Stimulated activated memory B cell treated with anti-CD40 and anti-IgM and Interleukin-4, amounts not matched to agents 10 μg/mL and 1 μg/mL and 100 μg/mL, for 72 hours (primary cell): ENCODE measurements around the gene PEA15.
A peak's percentile ranks its signal among the peaks of the same experiment; 100 is the strongest.

Experiments used
- ATAC-seq: fragments of 150-1000 bp; cut with Tn5 transposase; 2 replicates; pipeline ENCODE4 v1.10.0; 2021
- H3K27ac Mint-ChIP-seq: one replicate; pipeline ENCODE4 v1.8.0; 2022; ENCODE audit warnings: mild to moderate bottlenecking, mixed read lengths
- H3K27me3 Mint-ChIP-seq: one replicate; pipeline ENCODE4 v1.8.0; 2022; ENCODE audit warnings: mixed read lengths
- H3K36me3 Mint-ChIP-seq: one replicate; pipeline ENCODE4 v1.8.0; 2022; ENCODE audit warnings: mixed read lengths
- H3K4me1 Mint-ChIP-seq: one replicate; pipeline ENCODE4 v1.8.0; 2022; ENCODE audit warnings: mixed read lengths
- H3K4me3 Mint-ChIP-seq: one replicate; pipeline ENCODE4 v1.8.0; 2022; ENCODE audit warnings: mild to moderate bottlenecking, moderate library complexity, mixed read lengths
- H3K9me3 Mint-ChIP-seq: one replicate; pipeline ENCODE4 v1.8.0; 2022; ENCODE audit warnings: mixed read lengths

Gene PEA15

DNA sequence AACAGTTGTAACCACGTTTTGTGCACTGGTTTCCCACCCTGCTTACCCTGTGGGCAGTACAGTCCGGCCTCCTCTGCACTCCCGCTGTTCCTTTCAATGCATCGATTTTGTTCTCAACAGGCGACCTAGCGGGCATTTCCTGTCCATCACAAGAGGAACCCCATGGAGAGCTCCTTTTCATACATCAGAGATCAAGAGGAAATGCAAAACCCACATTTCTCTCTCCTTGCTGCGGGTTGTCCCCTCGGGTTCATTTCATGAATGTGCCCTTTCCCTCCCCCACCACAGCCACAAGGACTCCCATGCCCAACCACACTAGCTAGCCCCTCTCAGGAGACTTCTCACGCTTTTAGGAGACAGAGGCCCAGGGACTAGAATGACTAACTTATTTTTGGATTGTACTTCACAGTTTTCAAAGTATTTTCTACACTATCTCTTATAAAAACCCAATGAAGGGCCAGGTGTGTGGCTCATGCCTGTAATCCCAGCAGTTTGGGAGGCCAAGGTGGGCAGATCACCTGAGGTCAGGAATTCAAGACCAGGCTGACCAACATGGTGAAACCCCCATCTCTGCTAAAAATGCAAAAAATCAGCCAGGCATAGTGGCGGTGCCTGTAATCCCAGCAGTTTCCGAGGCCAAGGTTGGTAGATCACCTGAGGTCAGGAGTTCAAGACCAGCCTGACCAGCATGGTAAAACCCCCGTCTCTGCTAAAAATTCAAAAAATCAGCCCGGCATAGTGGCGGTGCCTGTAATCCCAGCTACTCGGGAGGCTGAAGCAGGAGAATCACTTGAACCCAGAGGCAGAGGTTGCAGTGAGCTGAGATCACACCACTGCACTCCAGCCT, 35.4 kb upstream of the PEA15 start:
- H3K9me3 Mint-ChIP-seq, result no peaks in the 10 kb centered on the region
- peak overlapping the region; percentile 13 for H3K4me3 Mint-ChIP-seq
- no peaks in the 10 kb centered on the region for H3K36me3 Mint-ChIP-seq
- peak; percentile 88 for ATAC-seq
- H3K4me1 Mint-ChIP-seq, result peaks cover 36% of the 10 kb centered on the region
- H3K27ac Mint-ChIP-seq, result peak overlapping the region; percentile 83
- peaks cover 31% of the 10 kb centered on the region for H3K27me3 Mint-ChIP-seq

DNA sequence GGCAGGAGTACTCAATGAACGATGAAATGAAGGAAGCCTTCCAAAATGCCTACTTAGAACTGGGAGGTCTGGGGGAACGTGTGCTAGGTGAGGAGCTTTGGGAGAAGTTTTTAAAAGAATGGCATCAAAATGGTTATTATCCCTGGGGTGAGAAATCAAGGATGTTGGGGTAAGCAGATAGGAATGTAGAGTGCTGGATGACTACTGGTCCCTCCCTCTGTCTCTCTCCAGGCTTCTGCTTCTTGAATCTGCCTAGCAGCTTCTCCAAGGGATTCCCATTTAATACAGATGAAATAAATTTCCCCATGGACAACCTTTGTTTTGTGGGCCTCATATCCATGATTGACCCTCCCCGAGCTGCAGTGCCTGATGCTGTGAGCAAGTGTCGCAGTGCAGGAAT, 33.8 kb upstream of the PEA15 start:
- Mint-ChIP-seq H3K4me3 (no peak overlapping the region), H3K9me3 (no peaks in the 10 kb centered on the region), H3K36me3 (no peaks in the 10 kb centered on the region), H3K27ac (peak overlapping the region; percentile 31), H3K4me1 (peaks cover 32% of the 10 kb centered on the region), H3K27me3 (peaks cover 32% of the 10 kb centered on the region)
- no peak for ATAC-seq

DNA sequence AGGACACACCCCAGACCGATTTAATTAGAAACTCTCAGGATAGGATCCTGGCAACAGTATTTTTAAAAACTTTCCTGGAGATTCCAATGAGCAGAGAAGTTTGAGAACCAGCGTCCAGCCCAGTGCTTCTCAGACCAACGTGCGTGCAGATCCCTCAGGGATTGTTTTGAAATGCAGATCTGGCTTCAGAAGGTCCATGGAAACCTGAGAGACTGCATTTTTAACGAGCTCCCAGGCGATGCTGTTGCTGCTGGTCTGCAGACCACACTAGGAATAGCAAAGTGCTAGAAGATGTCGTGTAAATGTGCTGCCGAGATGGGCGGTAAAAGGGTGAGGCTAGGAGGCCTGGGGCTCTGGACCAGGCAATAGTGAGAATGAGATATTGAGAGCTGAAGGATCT, 33.2 kb upstream of the PEA15 start:
- Mint-ChIP-seq H3K36me3 (no peaks in the 10 kb centered on the region), H3K4me1 (peaks cover 27% of the 10 kb centered on the region), H3K27me3 (peaks cover 32% of the 10 kb centered on the region), H3K9me3 (no peaks in the 10 kb centered on the region), H3K4me3 (no peak overlapping the region), H3K27ac (no peak overlapping the region)
- no peak for ATAC-seq

GRCh38 chr1:160177231-160177630, 28.0 kb upstream of the PEA15 start:
- ATAC-seq, result no peak

DNA sequence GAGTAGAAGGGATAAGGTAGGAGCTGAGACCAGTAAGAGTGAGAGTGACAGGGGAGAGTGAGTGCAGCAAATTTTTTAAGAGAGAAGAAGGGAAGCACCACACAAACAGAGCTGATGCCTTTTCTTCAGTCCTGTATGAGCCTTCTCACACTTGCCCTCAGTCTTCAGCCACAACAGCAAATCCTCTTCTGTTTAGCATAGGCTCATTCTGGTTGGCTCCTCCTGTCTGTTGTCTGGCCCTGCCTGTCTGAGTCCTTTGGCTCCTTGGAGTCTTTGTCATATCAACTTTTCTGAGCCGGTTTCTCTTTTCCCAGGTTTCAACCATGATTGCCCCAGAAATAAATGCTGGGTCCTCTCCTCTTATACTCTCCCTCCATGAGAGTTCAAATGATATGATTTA, 27.5 kb upstream of the PEA15 start:
- Mint-ChIP-seq H3K4me3 (no peak overlapping the region), H3K27ac (peak overlapping the region; percentile 1), H3K4me1 (no peaks in the 10 kb centered on the region), H3K27me3 (peaks cover 41% of the 10 kb centered on the region), H3K36me3 (no peaks in the 10 kb centered on the region), H3K9me3 (no peaks in the 10 kb centered on the region)
- no peak for ATAC-seq

More at GRCh38 chr1:160177231-160177630, 28.0 kb upstream of the PEA15 start:
- Mint-ChIP-seq H3K36me3 (no peaks in the 10 kb centered on the region), H3K27ac (peak overlapping the region; percentile 1), H3K9me3 (no peaks in the 10 kb centered on the region), H3K27me3 (peaks cover 45% of the 10 kb centered on the region), H3K4me3 (no peak overlapping the region), H3K4me1 (no peaks in the 10 kb centered on the region)

DNA sequence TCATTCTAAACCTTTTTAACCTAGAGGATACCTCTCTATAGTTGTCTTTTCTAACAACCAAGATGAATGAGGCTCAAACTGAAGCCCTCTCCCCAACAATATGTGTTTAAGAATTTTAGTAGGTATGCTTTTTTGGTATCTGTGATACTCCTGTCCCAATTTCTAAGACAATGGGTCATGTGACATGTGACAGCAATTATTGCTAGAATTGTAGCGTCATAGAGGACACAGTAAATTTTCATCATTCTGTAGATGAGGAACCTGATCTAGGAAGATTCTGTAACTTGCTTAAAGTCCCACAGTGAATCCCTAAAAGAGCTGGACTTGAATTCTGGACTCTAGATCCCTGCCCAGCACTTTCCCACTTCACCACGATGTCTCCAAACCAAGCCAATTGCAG, 26.5 kb upstream of the PEA15 start:
- Mint-ChIP-seq H3K4me3 (no peak overlapping the region), H3K27me3 (peaks cover 32% of the 10 kb centered on the region), H3K27ac (no peak overlapping the region), H3K4me1 (no peaks in the 10 kb centered on the region), H3K36me3 (no peaks in the 10 kb centered on the region), H3K9me3 (no peaks in the 10 kb centered on the region)
- no peak for ATAC-seq

- H3K27ac Mint-ChIP-seq, result no peak overlapping the region
- H3K4me1 Mint-ChIP-seq, result no peaks in the 10 kb centered on the region
- no peaks in the 10 kb centered on the region for H3K9me3 Mint-ChIP-seq
- H3K4me3 Mint-ChIP-seq, result no peak overlapping the region
- no peaks in the 10 kb centered on the region for H3K36me3 Mint-ChIP-seq
- H3K27me3 Mint-ChIP-seq, result peaks cover 26% of the 10 kb centered on the region
- no peak for ATAC-seq
These were observed 25.8 kb upstream of the PEA15 start for GRCh38 chr1:160179336-160179735.

DNA sequence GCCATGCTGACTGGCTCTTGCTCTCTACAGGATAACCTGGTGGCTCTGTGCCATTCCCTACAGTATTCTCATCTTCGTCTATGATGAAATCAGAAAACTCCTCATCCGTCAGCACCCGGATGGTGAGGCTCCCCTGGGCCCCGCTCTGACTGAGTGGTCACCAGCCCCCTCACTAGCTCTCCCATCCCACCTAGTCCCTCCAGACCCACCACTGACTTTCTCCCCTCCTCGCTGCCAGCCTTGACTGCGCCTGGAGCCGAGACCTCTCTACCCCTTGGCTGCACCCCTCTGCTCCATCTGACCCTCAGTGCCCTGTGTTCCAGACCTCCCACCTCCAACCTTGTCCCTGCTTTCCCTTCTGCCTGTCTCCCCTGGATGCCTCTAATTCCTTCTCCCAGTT, 18.9 kb upstream of the PEA15 start:
- Mint-ChIP-seq H3K27ac (no peak overlapping the region), H3K4me1 (no peaks in the 10 kb centered on the region), H3K4me3 (no peak overlapping the region), H3K9me3 (no peaks in the 10 kb centered on the region), H3K36me3 (no peaks in the 10 kb centered on the region), H3K27me3 (peaks cover 20% of the 10 kb centered on the region)
- ATAC-seq, result no peak

GRCh38 chr1:160186729-160187128, 18.5 kb upstream of the PEA15 start:
- H3K27me3 Mint-ChIP-seq, result peaks cover 16% of the 10 kb centered on the region
- ATAC-seq, result no peak
- H3K4me1 Mint-ChIP-seq, result no peaks in the 10 kb centered on the region
- H3K9me3 Mint-ChIP-seq, result no peaks in the 10 kb centered on the region
- H3K4me3 Mint-ChIP-seq, result no peak overlapping the region
- no peak overlapping the region for H3K27ac Mint-ChIP-seq
- H3K36me3 Mint-ChIP-seq, result no peaks in the 10 kb centered on the region

GRCh38 chr1:160187407-160187806, 17.8 kb upstream of the PEA15 start:
- Mint-ChIP-seq H3K4me1 (no peaks in the 10 kb centered on the region), H3K4me3 (no peak overlapping the region), H3K36me3 (no peaks in the 10 kb centered on the region)

GRCh38 chr1:160188341-160188740, 16.8 kb upstream of the PEA15 start:
- H3K4me3 Mint-ChIP-seq, result no peak overlapping the region

More at GRCh38 chr1:160187407-160187806, 17.8 kb upstream of the PEA15 start:
- no peak for ATAC-seq
- Mint-ChIP-seq H3K9me3 (no peaks in the 10 kb centered on the region), H3K27me3 (peaks cover 11% of the 10 kb centered on the region), H3K27ac (no peak overlapping the region)

GRCh38 chr1:160189649-160190625, 15.2 kb upstream of the PEA15 start, which contains the start of gene CASQ1:
TSS of gene CASQ1 (plus strand) at chr1:160190575. CDS start at chr1:160190752, 177 bp downstream.
- H3K4me3 Mint-ChIP-seq, result no peak within 1 kb of the TSS
- H3K4me1 Mint-ChIP-seq, result no peaks in the 10 kb centered on the region
- peaks cover 11% of the 10 kb centered on the region for H3K27me3 Mint-ChIP-seq
- no peak within 1 kb of the TSS for H3K27ac Mint-ChIP-seq
- H3K9me3 Mint-ChIP-seq, result no peaks in the 10 kb centered on the region
- ATAC-seq, result no peak
- no peaks in the 10 kb centered on the region for H3K36me3 Mint-ChIP-seq

More at GRCh38 chr1:160188341-160188740, 16.8 kb upstream of the PEA15 start:
- Mint-ChIP-seq H3K27me3 (peaks cover 11% of the 10 kb centered on the region), H3K36me3 (no peaks in the 10 kb centered on the region), H3K27ac (no peak overlapping the region), H3K4me1 (no peaks in the 10 kb centered on the region), H3K9me3 (no peaks in the 10 kb centered on the region)
- ATAC-seq, result no peak

- no peak for ATAC-seq
- Mint-ChIP-seq H3K27me3 (peaks cover 3% of the 10 kb centered on the region), H3K36me3 (no peaks in the 10 kb centered on the region), H3K27ac (no peak overlapping the region), H3K9me3 (no peaks in the 10 kb centered on the region), H3K4me3 (no peak overlapping the region), H3K4me1 (no peaks in the 10 kb centered on the region)
These were observed 13.4 kb upstream of the PEA15 start for GRCh38 chr1:160191756-160192155.

GRCh38 chr1:160192234-160192633, 12.9 kb upstream of the PEA15 start:
- H3K27ac Mint-ChIP-seq, result no peak overlapping the region
- no peaks in the 10 kb centered on the region for H3K9me3 Mint-ChIP-seq
- H3K4me1 Mint-ChIP-seq, result no peaks in the 10 kb centered on the region
- no peak for ATAC-seq
- no peaks in the 10 kb centered on the region for H3K36me3 Mint-ChIP-seq
- no peaks in the 10 kb centered on the region for H3K27me3 Mint-ChIP-seq
- no peak overlapping the region for H3K4me3 Mint-ChIP-seq

DNA sequence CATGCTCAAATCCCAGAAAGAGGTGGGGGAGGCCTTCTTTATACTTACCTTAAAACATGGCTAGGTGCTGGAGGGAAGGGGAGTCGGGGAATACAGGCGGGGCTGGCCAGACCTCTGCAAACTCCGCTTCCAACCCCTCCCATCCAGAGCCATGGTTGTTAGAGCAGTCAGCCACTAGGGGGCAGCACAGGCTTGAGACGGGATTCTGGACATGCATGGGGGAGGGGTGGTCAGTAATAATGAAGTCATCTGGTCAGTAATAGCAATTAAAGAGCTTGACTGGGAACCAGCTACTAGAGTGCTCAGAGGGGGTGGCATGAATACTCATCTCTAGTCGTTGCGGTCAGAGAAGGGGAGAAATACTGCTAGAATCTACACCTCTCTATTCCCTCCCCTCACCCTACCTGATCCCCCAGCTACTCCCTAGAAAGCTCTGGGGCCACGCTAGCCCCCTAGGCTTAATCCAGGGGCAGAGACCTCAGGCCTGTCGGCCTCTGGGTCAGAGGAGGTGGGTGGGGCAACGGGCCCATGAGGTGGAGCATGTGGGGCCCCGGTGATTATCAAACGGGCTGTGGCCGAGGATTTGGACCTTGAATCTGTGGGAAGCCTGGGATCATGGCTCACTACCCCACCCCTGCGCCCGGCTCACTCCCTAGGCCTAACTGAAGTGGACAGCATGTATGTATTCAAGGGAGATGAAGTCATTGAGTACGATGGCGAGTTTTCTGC, 11.9 kb upstream of the PEA15 start:
- ATAC-seq, result peak; percentile 81
- Mint-ChIP-seq H3K27me3 (no peaks in the 10 kb centered on the region), H3K9me3 (no peaks in the 10 kb centered on the region), H3K27ac (no peak overlapping the region), H3K36me3 (no peaks in the 10 kb centered on the region), H3K4me1 (no peaks in the 10 kb centered on the region), H3K4me3 (no peak overlapping the region)
